IgD-negative memory B cell (primary cell): ENCODE results near the gene CDC42EP5. TPM values are rescaled to one million over a fixed set of nuclear protein-coding genes. Genes with fewer than 3 reads are reported as not detected.
"Not testable (repeated sequence)": the region's sequence is repeated elsewhere in the genome, so short reads cannot be mapped to it uniquely, and the experiment has no call there.

Experiments used
- H3K27ac Mint-ChIP-seq, 3 donors: one replicate each; pipeline ENCODE4 v1.8.0; 2020 to 2022; ENCODE audit warnings: mild to moderate bottlenecking in 3 of 3, mixed read lengths in 3 of 3, moderate library complexity in 1 of 3
- H3K27me3 Mint-ChIP-seq: one replicate; pipeline ENCODE4 v1.8.0; 2021; ENCODE audit warnings: mixed read lengths
- H3K36me3 Mint-ChIP-seq: one replicate; pipeline ENCODE4 v1.8.0; 2020; ENCODE audit warnings: mild to moderate bottlenecking, mixed read lengths
- H3K4me1 Mint-ChIP-seq, 3 donors: one replicate each; pipeline ENCODE4 v1.8.0; 2020 to 2022; ENCODE audit warnings: mixed read lengths in 3 of 3, mild to moderate bottlenecking in 1 of 3
- H3K4me3 Mint-ChIP-seq, 4 donors: one replicate each; pipeline ENCODE4 v1.8.0; 2020 to 2022; ENCODE audit warnings: mild to moderate bottlenecking in 4 of 4, mixed read lengths in 4 of 4, moderate library complexity in 3 of 4
- H3K9me3 Mint-ChIP-seq, 3 donors: one replicate each; pipeline ENCODE4 v1.8.0; 2020 to 2021; ENCODE audit warnings: mixed read lengths in 3 of 3, mild to moderate bottlenecking in 1 of 3
- polyA plus RNA-seq: library from polyadenylated mRNA; unstranded; fragments of 300-500 nt; fragmentation: Illumina TruSeq; gene quantifications from one replicate; pipeline ENCODE4 v1.2.3, GENCODE V29; 2021

The CDC42EP5 gene
- polyA plus RNA-seq, 1 donor from 2014 or later, result not detected

- H3K9me3 Mint-ChIP-seq, result no peaks in the 10 kb centered on the region
- H3K4me3 Mint-ChIP-seq, result no peak overlapping the region
Observed at GRCh38 chr19:54475706-54476105, 2.6 kb upstream of the CDC42EP5 start.

GRCh38 chr19:54473892-54474372 lies 836 bp upstream of the CDC42EP5 start:
- Mint-ChIP-seq H3K27ac (no peak overlapping the region), H3K36me3 (no peaks in the 10 kb centered on the region), H3K9me3 (no peaks in the 10 kb centered on the region), H3K27me3 (peaks cover 39% of the 10 kb centered on the region), H3K4me3 (no peak overlapping the region), H3K4me1 (peaks cover 9 to 14% (median 10%) of the 10 kb centered on the region in 3 donors)

More at GRCh38 chr19:54475706-54476105, 2.6 kb upstream of the CDC42EP5 start:
- peaks cover 27% of the 10 kb centered on the region for H3K27me3 Mint-ChIP-seq
- H3K36me3 Mint-ChIP-seq, result no peaks in the 10 kb centered on the region
- H3K27ac Mint-ChIP-seq, result no peak overlapping the region
- peaks cover 6 to 9% (median 7%) of the 10 kb centered on the region in 3 donors for H3K4me1 Mint-ChIP-seq

DNA sequence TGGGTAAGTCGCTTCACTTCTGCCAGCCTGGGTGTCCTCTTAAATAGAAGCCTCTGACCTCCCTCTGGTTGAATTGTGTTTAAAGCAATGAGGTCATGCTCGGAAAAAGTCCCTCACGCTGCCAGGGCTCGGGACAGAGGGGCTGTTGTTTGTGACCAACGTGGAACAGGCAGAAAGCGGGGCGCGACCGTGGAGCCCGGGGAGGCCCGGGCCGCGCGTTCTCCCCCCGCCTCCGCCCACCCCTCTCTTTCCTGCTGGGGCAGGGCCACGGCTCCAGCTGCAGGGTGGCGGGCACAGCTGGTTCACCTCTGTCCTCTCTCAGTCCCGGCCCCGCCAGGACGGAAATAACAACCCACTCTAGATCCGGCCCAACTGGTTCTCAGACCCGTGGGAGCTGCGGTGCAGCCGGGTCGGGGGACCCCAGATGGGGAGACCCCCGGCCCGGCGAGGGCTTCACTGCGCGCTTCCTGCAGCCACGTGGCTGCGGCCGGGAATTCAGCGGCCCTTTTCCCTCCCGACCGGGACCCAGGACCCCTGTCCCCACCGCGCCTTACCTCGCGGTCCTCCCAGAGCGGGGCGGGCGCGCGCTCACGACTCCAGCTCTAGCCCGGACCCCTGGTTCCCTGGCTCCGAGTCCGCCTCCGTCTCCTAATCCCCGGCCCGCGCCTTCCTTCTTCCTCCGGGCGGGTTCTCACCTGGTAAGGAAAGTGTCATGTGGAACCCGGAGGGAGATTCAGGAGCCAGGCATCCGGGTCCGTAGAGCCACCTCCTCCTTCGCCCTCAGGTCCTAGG lies 1.9 kb downstream of the CDC42EP5 start:
- Mint-ChIP-seq H3K27ac (no peak overlapping the region), H3K9me3 (no peaks in the 10 kb centered on the region), H3K27me3 (peaks cover 32% of the 10 kb centered on the region), H3K36me3 (no peaks in the 10 kb centered on the region), H3K4me1 (peaks cover 7 to 15% (median 11%) of the 10 kb centered on the region in 3 donors), H3K4me3 (peak overlapping the region in 1 of 4 donors; percentile 85)

GRCh38 chr19:54470276-54470887 lies 2.7 kb downstream of the CDC42EP5 start:
- Mint-ChIP-seq H3K36me3 (no peaks in the 10 kb centered on the region), H3K27ac (no peak overlapping the region), H3K27me3 (peaks cover 29% of the 10 kb centered on the region), H3K4me1 (peaks cover 7 to 15% (median 11%) of the 10 kb centered on the region in 3 donors), H3K9me3 (no peaks in the 10 kb centered on the region), H3K4me3 (no peak overlapping the region)

GRCh38 chr19:54469496-54469934 lies 3.6 kb downstream of the CDC42EP5 start:
- peaks cover 28% of the 10 kb centered on the region for H3K27me3 Mint-ChIP-seq
- H3K4me1 Mint-ChIP-seq, result peaks cover 7 to 15% (median 11%) of the 10 kb centered on the region in 3 donors
- no peaks in the 10 kb centered on the region for H3K36me3 Mint-ChIP-seq
- no peaks in the 10 kb centered on the region for H3K9me3 Mint-ChIP-seq
- no peak overlapping the region for H3K4me3 Mint-ChIP-seq
- H3K27ac Mint-ChIP-seq, result peak overlapping the region in 2 of 3 donors; percentile 11 to 80

DNA sequence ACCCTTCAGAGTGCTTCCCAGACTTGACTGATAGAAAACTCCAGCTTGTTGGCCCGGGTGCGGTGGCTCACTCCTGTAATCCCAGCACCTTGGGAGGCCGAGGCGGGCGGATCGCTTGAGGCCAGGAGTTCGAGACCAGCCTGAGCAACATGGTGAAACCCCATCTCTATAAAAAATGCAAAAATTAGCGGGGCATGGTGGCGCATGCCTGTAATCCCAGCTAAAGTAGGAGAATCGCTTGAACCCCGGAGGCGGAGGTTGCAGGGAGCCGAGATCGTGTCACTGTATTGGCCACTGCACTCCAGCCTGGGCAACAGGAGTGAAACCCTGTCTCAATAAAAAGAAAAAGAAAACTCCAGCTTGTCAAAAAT lies 7.0 kb downstream of the CDC42EP5 start:
- H3K36me3 Mint-ChIP-seq, H3K9me3 Mint-ChIP-seq: not testable (repeated sequence)
- Mint-ChIP-seq H3K4me3 (peak overlapping the region in 3 of 4 donors; percentile 68 to 85 (median 77)), H3K27ac (peak overlapping the region in 1 of 3 donors; percentile 72), H3K4me1 (peaks cover 14 to 24% (median 19%) of the 10 kb centered on the region in 3 donors), H3K27me3 (peaks cover 24% of the 10 kb centered on the region)

DNA sequence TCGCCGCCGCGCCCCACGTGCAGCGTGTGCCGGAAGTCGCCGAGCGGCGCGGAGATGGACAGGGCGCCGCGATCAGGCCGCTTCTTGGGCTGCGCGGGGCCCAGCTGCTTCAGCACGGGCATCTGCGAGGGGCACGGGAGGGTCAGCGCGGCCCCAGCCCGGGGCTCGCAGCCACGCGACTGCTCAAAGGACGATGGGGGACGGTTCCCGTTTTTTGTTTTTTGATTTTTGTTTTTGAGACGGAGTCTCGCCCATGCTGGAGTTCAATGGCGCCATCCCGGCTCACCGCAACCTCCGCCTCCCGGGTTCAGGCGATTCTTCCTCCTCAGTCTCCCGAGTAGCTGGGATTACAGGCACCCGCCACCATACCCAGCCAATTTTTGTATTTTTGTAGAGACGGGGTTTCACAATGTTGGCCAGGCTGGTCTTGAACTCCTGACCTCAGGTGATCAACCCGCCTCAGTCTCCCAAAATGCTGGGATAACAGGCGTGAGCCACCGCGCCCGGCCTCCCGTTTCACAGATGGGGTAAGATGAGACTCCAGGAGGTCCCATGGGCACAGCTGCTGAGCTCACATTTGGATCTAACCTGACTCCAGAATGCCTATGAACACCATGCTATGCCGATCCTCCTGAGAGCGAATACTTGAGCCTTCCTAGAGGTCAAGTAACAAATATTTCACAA lies 7.5 kb downstream of the CDC42EP5 start:
- peaks cover 11 to 20% (median 15%) of the 10 kb centered on the region in 3 donors for H3K4me1 Mint-ChIP-seq
- H3K36me3 Mint-ChIP-seq, result no peaks in the 10 kb centered on the region
- no peaks in the 10 kb centered on the region for H3K9me3 Mint-ChIP-seq
- peaks cover 20% of the 10 kb centered on the region for H3K27me3 Mint-ChIP-seq
- peak overlapping the region; percentile 68 to 85 (median 72) for H3K4me3 Mint-ChIP-seq
- peak overlapping the region in 1 of 3 donors; percentile 53 for H3K27ac Mint-ChIP-seq

DNA sequence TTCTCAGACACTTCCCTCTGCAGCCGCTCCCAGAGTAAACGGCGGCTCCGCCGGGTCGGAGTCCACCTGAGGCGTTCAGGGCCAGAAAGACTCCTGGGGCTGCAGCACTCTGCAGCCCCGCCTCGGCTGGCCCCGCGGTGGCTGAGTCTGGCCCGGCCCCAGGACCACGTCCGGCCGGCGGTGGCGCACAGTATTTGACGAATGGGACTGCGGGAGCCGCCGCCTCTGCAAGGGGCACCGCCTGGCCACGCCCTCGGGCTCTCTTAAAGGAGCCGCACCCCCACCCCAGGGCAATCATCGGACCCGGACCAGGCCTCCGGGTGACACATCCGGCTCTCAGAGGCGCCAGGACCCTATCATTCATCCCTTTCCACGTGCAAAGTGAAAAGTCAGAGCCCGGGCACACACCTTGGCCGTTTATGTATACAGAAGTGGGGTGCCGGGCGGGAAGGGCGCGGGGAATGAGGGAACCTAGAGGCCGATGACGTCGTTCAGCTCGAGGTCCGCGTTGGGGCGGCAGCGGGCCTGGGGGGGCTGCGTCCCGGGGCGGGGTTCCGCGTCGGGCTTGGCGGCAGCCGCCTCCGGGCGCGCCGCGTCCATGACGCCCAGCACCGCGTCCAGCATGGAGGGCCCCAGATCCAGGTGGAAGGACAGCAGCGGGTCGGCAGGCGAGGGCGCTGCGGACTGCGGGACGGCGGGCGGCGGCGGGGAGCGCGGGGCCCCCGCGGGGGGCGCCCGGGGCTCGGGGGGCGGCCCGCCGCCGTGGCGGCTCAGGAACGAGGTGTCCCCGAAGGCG lies 8.3 kb downstream of the CDC42EP5 start:
- Mint-ChIP-seq H3K36me3 (no peaks in the 10 kb centered on the region), H3K4me3 (peak overlapping the region; percentile 85 to 97 (median 92)), H3K27me3 (peaks cover 13% of the 10 kb centered on the region), H3K27ac (peak overlapping the region; percentile 73 to 97 (median 92)), H3K9me3 (no peaks in the 10 kb centered on the region), H3K4me1 (peaks cover 10 to 18% (median 10%) of the 10 kb centered on the region in 3 donors)

DNA sequence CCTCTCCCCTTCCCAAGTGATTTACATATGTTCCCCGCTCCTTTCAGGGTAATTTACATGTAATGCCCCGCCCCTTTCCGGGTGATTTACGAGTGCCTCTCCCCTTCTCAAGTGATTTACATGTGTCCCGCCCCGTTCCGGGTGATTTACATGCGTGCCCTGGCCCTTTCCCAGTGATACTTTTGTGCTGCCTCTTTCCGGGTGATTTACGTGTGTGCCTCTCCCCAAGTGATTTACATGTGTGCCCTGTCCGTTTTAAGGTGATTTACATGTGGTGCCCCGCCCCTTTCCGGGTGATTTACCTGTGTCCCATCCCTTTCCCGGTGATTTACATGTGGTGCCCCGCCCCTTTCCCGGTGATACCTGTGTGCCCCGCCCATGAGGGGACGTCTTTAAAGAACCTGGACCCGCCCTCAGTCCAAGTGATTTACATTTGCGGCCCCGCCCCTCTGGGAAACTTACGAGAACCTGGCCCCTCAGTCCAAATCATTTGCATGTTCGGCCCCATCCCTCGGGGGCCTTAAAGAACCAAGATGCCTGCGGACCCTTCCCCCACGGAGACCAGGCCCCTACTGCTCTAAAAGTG lies 9.0 kb downstream of the CDC42EP5 start:
- Mint-ChIP-seq H3K27me3 (peaks cover 7% of the 10 kb centered on the region), H3K9me3 (no peaks in the 10 kb centered on the region), H3K36me3 (no peaks in the 10 kb centered on the region), H3K27ac (peak overlapping the region; percentile 73 to 97 (median 92)), H3K4me3 (peak overlapping the region; percentile 85 to 97 (median 92)), H3K4me1 (peaks cover 10 to 18% (median 11%) of the 10 kb centered on the region in 3 donors)

GRCh38 chr19:54463531-54464043 lies 9.5 kb downstream of the CDC42EP5 start, which contains the start of gene LENG9:
TSS of gene LENG9 (minus strand) at chr19:54463778. CDS start at chr19:54463526, 252 bp downstream.
- H3K9me3 Mint-ChIP-seq, result no peaks in the 10 kb centered on the region
- peaks cover 4% of the 10 kb centered on the region for H3K27me3 Mint-ChIP-seq
- H3K36me3 Mint-ChIP-seq, result peaks cover 1% of the 10 kb centered on the region
- peak within 1 kb of the TSS; percentile 85 to 97 (median 92) for H3K4me3 Mint-ChIP-seq
- peaks cover 13 to 18% (median 14%) of the 10 kb centered on the region in 3 donors for H3K4me1 Mint-ChIP-seq
- peak within 1 kb of the TSS; percentile 73 to 97 (median 92) for H3K27ac Mint-ChIP-seq

GRCh38 chr19:54462655-54463530 lies 10.2 kb downstream of the CDC42EP5 start:
- Mint-ChIP-seq H3K27ac (peak overlapping the region; percentile 39 to 92 (median 59)), H3K27me3 (no peaks in the 10 kb centered on the region), H3K9me3 (no peaks in the 10 kb centered on the region), H3K36me3 (peaks cover 3% of the 10 kb centered on the region), H3K4me3 (peak overlapping the region; percentile 60 to 96 (median 85)), H3K4me1 (peaks cover 13 to 14% (median 14%) of the 10 kb centered on the region in 3 donors)

DNA sequence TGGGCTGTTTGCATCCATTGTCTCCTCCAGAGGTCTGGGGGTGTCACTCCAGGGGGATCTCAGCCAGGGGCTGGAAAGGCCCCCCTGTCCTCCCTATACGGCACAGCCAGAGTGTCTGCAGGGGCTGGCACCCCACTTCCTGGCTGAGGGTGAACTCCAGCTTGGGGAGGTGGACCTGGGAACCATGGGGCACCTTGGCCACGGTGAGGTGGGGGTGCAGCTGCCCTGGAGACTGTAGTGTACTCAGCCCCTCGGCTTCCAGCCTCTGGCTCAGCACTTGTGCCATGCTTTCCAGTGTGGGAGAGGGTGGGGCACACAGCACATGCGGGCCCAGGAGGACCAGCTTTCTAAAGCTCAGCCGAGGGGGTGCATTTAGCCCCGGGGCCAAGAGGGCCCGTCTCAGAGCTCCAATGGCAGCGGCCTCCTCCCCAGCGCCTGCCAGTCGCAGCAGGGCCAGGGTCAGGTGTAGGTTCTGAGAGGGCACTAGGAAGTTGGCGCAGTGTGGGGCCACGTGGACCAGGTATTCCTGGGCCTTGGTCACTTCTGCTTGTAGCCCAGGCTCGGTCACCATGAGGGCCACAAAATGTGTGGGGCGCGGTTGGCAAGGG lies 10.9 kb downstream of the CDC42EP5 start:
- H3K36me3 Mint-ChIP-seq, result peaks cover 3% of the 10 kb centered on the region
- peaks cover 13 to 14% (median 13%) of the 10 kb centered on the region in 3 donors for H3K4me1 Mint-ChIP-seq
- no peaks in the 10 kb centered on the region for H3K9me3 Mint-ChIP-seq
- peak overlapping the region; percentile 5 to 59 (median 51) for H3K27ac Mint-ChIP-seq
- H3K4me3 Mint-ChIP-seq, result peak overlapping the region; percentile 38 to 88 (median 50)
- H3K27me3 Mint-ChIP-seq, result no peaks in the 10 kb centered on the region
